H9 (cell line): ENCODE results near the gene STK38. TPM values are rescaled to one million over a fixed set of nuclear protein-coding genes. Genes with fewer than 3 reads are reported as not detected.

Source experiments
- DNase-seq: peaks from one replicate; pipeline ENCODE4 v3.0.0-alpha.2; 2017
- H2AFZ ChIP-seq: one replicate; pipeline ENCODE4 v1.6.1; 2013; ENCODE audit warnings: mild to moderate bottlenecking, low read length, control low read depth, moderate library complexity
- H2AK5ac ChIP-seq: 2 replicates; pipeline ENCODE4 v1.6.1; 2013; ENCODE audit warnings: low read length, control low read depth, mixed read lengths; ENCODE audit not compliant: insufficient read length
- H2BK120ac ChIP-seq: one replicate; pipeline ENCODE4 v1.6.1; 2013; ENCODE audit warnings: low read depth, mild to moderate bottlenecking, low read length, control low read depth, inconsistent platforms; ENCODE audit not compliant: poor library complexity, severe bottlenecking
- H2BK12ac ChIP-seq: 2 replicates; pipeline ENCODE4 v1.6.1; 2013; ENCODE audit warnings: low read length, control low read depth, mixed read lengths, low read depth; ENCODE audit not compliant: insufficient read length
- H2BK15ac ChIP-seq: 2 replicates; pipeline ENCODE4 v1.6.1; 2013; ENCODE audit warnings: low read depth, low read length, control low read depth
- H2BK20ac ChIP-seq: one replicate; pipeline ENCODE4 v1.6.1; 2013; ENCODE audit warnings: low read depth, mild to moderate bottlenecking, low read length, control low read depth, inconsistent platforms; ENCODE audit not compliant: poor library complexity, severe bottlenecking
- H2BK5ac ChIP-seq: 2 replicates; pipeline ENCODE4 v1.6.1; 2013; ENCODE audit warnings: low read length, control low read depth, mixed read lengths; ENCODE audit not compliant: insufficient read length
- H3K14ac ChIP-seq: 2 replicates; pipeline ENCODE4 v1.6.1; 2013; ENCODE audit warnings: low read length, control low read depth; ENCODE audit not compliant: insufficient read depth
- H3K18ac ChIP-seq: 2 replicates; pipeline ENCODE4 v1.6.1; 2013; ENCODE audit warnings: low read depth, mild to moderate bottlenecking, mixed read lengths, low read length, control low read depth; ENCODE audit not compliant: insufficient read length
- H3K23ac ChIP-seq: 2 replicates; pipeline ENCODE4 v1.6.1; 2013; ENCODE audit warnings: low read length, control low read depth, mixed read lengths, low read depth; ENCODE audit not compliant: insufficient read length
- H3K23me2 ChIP-seq: 2 replicates; pipeline ENCODE4 v1.6.1; 2013; ENCODE audit warnings: low read depth, mild to moderate bottlenecking, mixed read lengths, low read length, control low read depth; ENCODE audit not compliant: insufficient read length, poor library complexity, severe bottlenecking
- H3K27ac ChIP-seq: 2 replicates; pipeline ENCODE4 v1.5.1; 2013; ENCODE audit warnings: low read length, control low read depth, mixed read lengths, low read depth; ENCODE audit not compliant: insufficient read length
- H3K27me3 ChIP-seq: 2 replicates; pipeline ENCODE4 v1.6.1; 2013; ENCODE audit warnings: low read length, control low read depth, inconsistent platforms; ENCODE audit not compliant: insufficient read depth
- H3K4ac ChIP-seq: 2 replicates; pipeline ENCODE4 v1.6.1; 2013; ENCODE audit warnings: low read depth, mild to moderate bottlenecking, control low read depth, inconsistent platforms, low read length, moderate library complexity
- H3K4me1 ChIP-seq: 2 replicates; pipeline ENCODE4 v1.6.1; 2013; ENCODE audit warnings: low read length, control low read depth, inconsistent platforms; ENCODE audit not compliant: insufficient read depth
- H3K4me2 ChIP-seq: 2 replicates; pipeline ENCODE4 v1.6.1; 2013; ENCODE audit warnings: low read length, control low read depth, mixed read lengths; ENCODE audit not compliant: insufficient read length, insufficient read depth
- H3K56ac ChIP-seq: 2 replicates; pipeline ENCODE4 v1.6.1; 2013; ENCODE audit warnings: low read depth, mild to moderate bottlenecking, mixed read lengths, low read length, control low read depth; ENCODE audit not compliant: insufficient read length
- H3K79me1 ChIP-seq: 2 replicates; pipeline ENCODE4 v1.6.1; 2013; ENCODE audit warnings: low read depth, mild to moderate bottlenecking, moderate library complexity, low read length, control low read depth, inconsistent platforms; ENCODE audit not compliant: insufficient read depth, poor library complexity, severe bottlenecking
- H3K79me2 ChIP-seq: 2 replicates; pipeline ENCODE4 v1.6.1; 2013; ENCODE audit warnings: low read length, control low read depth, inconsistent platforms; ENCODE audit not compliant: insufficient read depth
- H3K9ac ChIP-seq: 2 replicates; pipeline ENCODE4 v1.6.1; 2013; ENCODE audit warnings: low read length, control low read depth, mixed read lengths; ENCODE audit not compliant: insufficient read length; ENCODE audit errors: extremely low read depth
- H3K9me3 ChIP-seq: one replicate; pipeline ENCODE4 v1.6.1; 2013; ENCODE audit warnings: low read depth, low read length, inconsistent platforms; ENCODE audit not compliant: control insufficient read depth
- H3T11ph ChIP-seq: one replicate; pipeline ENCODE4 v1.6.1; 2013; ENCODE audit warnings: mild to moderate bottlenecking, low read length, control low read depth, inconsistent platforms
- H4K20me1 ChIP-seq: one replicate; pipeline ENCODE4 v1.6.1; 2013; ENCODE audit not compliant: control insufficient read depth, insufficient read length, insufficient read depth
- H4K5ac ChIP-seq: 2 replicates; pipeline ENCODE4 v1.6.1; 2013; ENCODE audit warnings: low read depth, mild to moderate bottlenecking, mixed read lengths, low read length, control low read depth; ENCODE audit not compliant: insufficient read length
- H4K8ac ChIP-seq: replicated peaks from 2 replicates; pipeline ENCODE4 v1.6.1; 2013; ENCODE audit warnings: low read length, control low read depth, mixed read lengths, low read depth; ENCODE audit not compliant: insufficient read length
- H4K91ac ChIP-seq: 2 replicates; pipeline ENCODE4 v1.6.1; 2013; ENCODE audit warnings: low read depth, mild to moderate bottlenecking, moderate library complexity, mixed read lengths, low read length, control low read depth; ENCODE audit not compliant: insufficient read length
- H3K27ac Mint-ChIP-seq, 3 experiments: 2 replicates in 2 of 3; 3 replicates in 1 of 3; pipeline ENCODE4 v1.8.0; 2020 to 2021; ENCODE audit warnings: mixed read lengths in 3 of 3, mild to moderate bottlenecking in 1 of 3, moderate library complexity in 1 of 3
- H3K27me3 Mint-ChIP-seq: 2 replicates; pipeline ENCODE4 v1.8.0; 2021; ENCODE audit warnings: low read depth, mild to moderate bottlenecking, moderate library complexity, mixed read lengths
- H3K36me3 Mint-ChIP-seq, 3 experiments: 2 replicates in 2 of 3; 3 replicates in 1 of 3; pipeline ENCODE4 v1.8.0; 2020 to 2021; ENCODE audit warnings: low read depth in 3 of 3, mixed read lengths in 3 of 3; ENCODE audit not compliant: insufficient read depth in 1 of 3
- H3K4me1 Mint-ChIP-seq, 2 experiments: 2 replicates each; pipeline ENCODE4 v1.8.0; 2020; ENCODE audit warnings: mixed read lengths in 2 of 2
- H3K4me3 Mint-ChIP-seq, 2 experiments: 2 replicates in 1 of 2; 3 replicates in 1 of 2; pipeline ENCODE4 v1.8.0; 2020 to 2021; ENCODE audit warnings: mild to moderate bottlenecking in 2 of 2, mixed read lengths in 2 of 2, moderate library complexity in 1 of 2
- H3K9me3 Mint-ChIP-seq, 2 experiments: 2 replicates in 1 of 2; 3 replicates in 1 of 2; pipeline ENCODE4 v1.8.0; 2020; ENCODE audit warnings: mild to moderate bottlenecking in 2 of 2, mixed read lengths in 2 of 2, moderate library complexity in 1 of 2
- WGBS: extraction: QIAGEN DNeasy Blood & Tissue Kit; methylation state at CpG from one replicate; pipeline ENCODE4 v1.1.7; 2013; ENCODE audit warnings: missing lambda C conversion rate, low lambda C conversion rate, mixed read lengths; ENCODE audit not compliant: insufficient read length; ENCODE audit errors: extremely low coverage; 5-methylcytosine and 5-hydroxymethylcytosine counted together
- total RNA-seq: library from RNA; stranded (reverse); gene quantifications from 2 replicates; pipeline ENCODE4 v1.2.1, GENCODE V29; 2021
- TF ChIP-seq, protein P1 (sequence below): fragments of 200-600 bp; sonication (generic); conservative IDR thresholded peaks from 3 replicates; pipeline ENCODE4 v1.8.0; 2021; ENCODE audit warnings: antibody characterized with exemption, mild to moderate bottlenecking

STK38 gene
- total RNA-seq, 1 experiment from 2014 or later = 17.5 TPM

- H3K4me1 ChIP-seq = no peaks in the 10 kb centered on the region
- H2BK15ac ChIP-seq = no peak overlapping the region
- Mint-ChIP-seq H3K4me1 (no peaks in the 10 kb centered on the region; a peak in 1 of 4 replicates), H3K36me3 (peaks cover 12 to 53% (median 48%) of the 10 kb centered on the region in 3 experiments; a peak in 6 of 7 replicates), H3K27ac (no peak overlapping the region), H3K27me3 (no peaks in the 10 kb centered on the region), H3K4me3 (no peak overlapping the region), H3K9me3 (no peaks in the 10 kb centered on the region)
- no peak overlapping the region for H3K18ac ChIP-seq
- H3K23me2 ChIP-seq = no peaks in the 10 kb centered on the region
- no peak overlapping the region for H2BK20ac ChIP-seq
- no peak overlapping the region for H3T11ph ChIP-seq
- no peak overlapping the region for H3K56ac ChIP-seq
- no peak overlapping the region for H2BK120ac ChIP-seq
- H4K5ac ChIP-seq = no peak overlapping the region
- H2BK5ac ChIP-seq = no peak overlapping the region
- H3K9me3 ChIP-seq = no peaks in the 10 kb centered on the region
- TF ChIP-seq, protein P1, sequence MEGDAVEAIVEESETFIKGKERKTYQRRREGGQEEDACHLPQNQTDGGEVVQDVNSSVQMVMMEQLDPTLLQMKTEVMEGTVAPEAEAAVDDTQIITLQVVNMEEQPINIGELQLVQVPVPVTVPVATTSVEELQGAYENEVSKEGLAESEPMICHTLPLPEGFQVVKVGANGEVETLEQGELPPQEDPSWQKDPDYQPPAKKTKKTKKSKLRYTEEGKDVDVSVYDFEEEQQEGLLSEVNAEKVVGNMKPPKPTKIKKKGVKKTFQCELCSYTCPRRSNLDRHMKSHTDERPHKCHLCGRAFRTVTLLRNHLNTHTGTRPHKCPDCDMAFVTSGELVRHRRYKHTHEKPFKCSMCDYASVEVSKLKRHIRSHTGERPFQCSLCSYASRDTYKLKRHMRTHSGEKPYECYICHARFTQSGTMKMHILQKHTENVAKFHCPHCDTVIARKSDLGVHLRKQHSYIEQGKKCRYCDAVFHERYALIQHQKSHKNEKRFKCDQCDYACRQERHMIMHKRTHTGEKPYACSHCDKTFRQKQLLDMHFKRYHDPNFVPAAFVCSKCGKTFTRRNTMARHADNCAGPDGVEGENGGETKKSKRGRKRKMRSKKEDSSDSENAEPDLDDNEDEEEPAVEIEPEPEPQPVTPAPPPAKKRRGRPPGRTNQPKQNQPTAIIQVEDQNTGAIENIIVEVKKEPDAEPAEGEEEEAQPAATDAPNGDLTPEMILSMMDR = no peak
- no peak overlapping the region for H3K14ac ChIP-seq
- no peak overlapping the region for H4K8ac ChIP-seq
- no peak overlapping the region for H4K91ac ChIP-seq
- H3K9ac ChIP-seq = no peak overlapping the region
- no peak overlapping the region for H2AFZ ChIP-seq
- no CpG with 5 or more reads among the region's 3 CpGs for WGBS
- H2AK5ac ChIP-seq = no peak overlapping the region
- no peaks in the 10 kb centered on the region for H3K27me3 ChIP-seq
- DNase-seq = no peak
- no peaks in the 10 kb centered on the region for H4K20me1 ChIP-seq
- no peak overlapping the region for H2BK12ac ChIP-seq
- no peaks in the 10 kb centered on the region for H3K79me1 ChIP-seq
- H3K4me2 ChIP-seq = no peak overlapping the region
- H3K23ac ChIP-seq = no peak overlapping the region
- no peaks in the 10 kb centered on the region for H3K79me2 ChIP-seq
- no peak overlapping the region for H3K27ac ChIP-seq
- no peak overlapping the region for H3K4ac ChIP-seq
These were observed 31.4 kb downstream of the STK38 start for GRCh38 chr6:36515844-36516243.
